H9 (cell line): ENCODE results near the gene MARS1. TPM values are rescaled to one million over a fixed set of nuclear protein-coding genes. Genes with fewer than 3 reads are reported as not detected.

Source experiments
- DNase-seq: peaks from one replicate; pipeline ENCODE4 v3.0.0-alpha.2; 2017
- H2AFZ ChIP-seq: one replicate; pipeline ENCODE4 v1.6.1; 2013; ENCODE audit warnings: mild to moderate bottlenecking, low read length, control low read depth, moderate library complexity
- H2AK5ac ChIP-seq: 2 replicates; pipeline ENCODE4 v1.6.1; 2013; ENCODE audit warnings: low read length, control low read depth, mixed read lengths; ENCODE audit not compliant: insufficient read length
- H2BK120ac ChIP-seq: one replicate; pipeline ENCODE4 v1.6.1; 2013; ENCODE audit warnings: low read depth, mild to moderate bottlenecking, low read length, control low read depth, inconsistent platforms; ENCODE audit not compliant: poor library complexity, severe bottlenecking
- H2BK12ac ChIP-seq: 2 replicates; pipeline ENCODE4 v1.6.1; 2013; ENCODE audit warnings: low read length, control low read depth, mixed read lengths, low read depth; ENCODE audit not compliant: insufficient read length
- H2BK15ac ChIP-seq: 2 replicates; pipeline ENCODE4 v1.6.1; 2013; ENCODE audit warnings: low read depth, low read length, control low read depth
- H2BK20ac ChIP-seq: one replicate; pipeline ENCODE4 v1.6.1; 2013; ENCODE audit warnings: low read depth, mild to moderate bottlenecking, low read length, control low read depth, inconsistent platforms; ENCODE audit not compliant: poor library complexity, severe bottlenecking
- H2BK5ac ChIP-seq: 2 replicates; pipeline ENCODE4 v1.6.1; 2013; ENCODE audit warnings: low read length, control low read depth, mixed read lengths; ENCODE audit not compliant: insufficient read length
- H3K14ac ChIP-seq: 2 replicates; pipeline ENCODE4 v1.6.1; 2013; ENCODE audit warnings: low read length, control low read depth; ENCODE audit not compliant: insufficient read depth
- H3K18ac ChIP-seq: 2 replicates; pipeline ENCODE4 v1.6.1; 2013; ENCODE audit warnings: low read depth, mild to moderate bottlenecking, mixed read lengths, low read length, control low read depth; ENCODE audit not compliant: insufficient read length
- H3K23ac ChIP-seq: 2 replicates; pipeline ENCODE4 v1.6.1; 2013; ENCODE audit warnings: low read length, control low read depth, mixed read lengths, low read depth; ENCODE audit not compliant: insufficient read length
- H3K23me2 ChIP-seq: 2 replicates; pipeline ENCODE4 v1.6.1; 2013; ENCODE audit warnings: low read depth, mild to moderate bottlenecking, mixed read lengths, low read length, control low read depth; ENCODE audit not compliant: insufficient read length, poor library complexity, severe bottlenecking
- H3K27ac ChIP-seq: 2 replicates; pipeline ENCODE4 v1.5.1; 2013; ENCODE audit warnings: low read length, control low read depth, mixed read lengths, low read depth; ENCODE audit not compliant: insufficient read length
- H3K27me3 ChIP-seq: 2 replicates; pipeline ENCODE4 v1.6.1; 2013; ENCODE audit warnings: low read length, control low read depth, inconsistent platforms; ENCODE audit not compliant: insufficient read depth
- H3K4ac ChIP-seq: 2 replicates; pipeline ENCODE4 v1.6.1; 2013; ENCODE audit warnings: low read depth, mild to moderate bottlenecking, control low read depth, inconsistent platforms, low read length, moderate library complexity
- H3K4me1 ChIP-seq: 2 replicates; pipeline ENCODE4 v1.6.1; 2013; ENCODE audit warnings: low read length, control low read depth, inconsistent platforms; ENCODE audit not compliant: insufficient read depth
- H3K4me2 ChIP-seq: 2 replicates; pipeline ENCODE4 v1.6.1; 2013; ENCODE audit warnings: low read length, control low read depth, mixed read lengths; ENCODE audit not compliant: insufficient read length, insufficient read depth
- H3K56ac ChIP-seq: 2 replicates; pipeline ENCODE4 v1.6.1; 2013; ENCODE audit warnings: low read depth, mild to moderate bottlenecking, mixed read lengths, low read length, control low read depth; ENCODE audit not compliant: insufficient read length
- H3K79me1 ChIP-seq: 2 replicates; pipeline ENCODE4 v1.6.1; 2013; ENCODE audit warnings: low read depth, mild to moderate bottlenecking, moderate library complexity, low read length, control low read depth, inconsistent platforms; ENCODE audit not compliant: insufficient read depth, poor library complexity, severe bottlenecking
- H3K79me2 ChIP-seq: 2 replicates; pipeline ENCODE4 v1.6.1; 2013; ENCODE audit warnings: low read length, control low read depth, inconsistent platforms; ENCODE audit not compliant: insufficient read depth
- H3K9ac ChIP-seq: 2 replicates; pipeline ENCODE4 v1.6.1; 2013; ENCODE audit warnings: low read length, control low read depth, mixed read lengths; ENCODE audit not compliant: insufficient read length; ENCODE audit errors: extremely low read depth
- H3K9me3 ChIP-seq: one replicate; pipeline ENCODE4 v1.6.1; 2013; ENCODE audit warnings: low read depth, low read length, inconsistent platforms; ENCODE audit not compliant: control insufficient read depth
- H3T11ph ChIP-seq: one replicate; pipeline ENCODE4 v1.6.1; 2013; ENCODE audit warnings: mild to moderate bottlenecking, low read length, control low read depth, inconsistent platforms
- H4K20me1 ChIP-seq: one replicate; pipeline ENCODE4 v1.6.1; 2013; ENCODE audit not compliant: control insufficient read depth, insufficient read length, insufficient read depth
- H4K5ac ChIP-seq: 2 replicates; pipeline ENCODE4 v1.6.1; 2013; ENCODE audit warnings: low read depth, mild to moderate bottlenecking, mixed read lengths, low read length, control low read depth; ENCODE audit not compliant: insufficient read length
- H4K8ac ChIP-seq: replicated peaks from 2 replicates; pipeline ENCODE4 v1.6.1; 2013; ENCODE audit warnings: low read length, control low read depth, mixed read lengths, low read depth; ENCODE audit not compliant: insufficient read length
- H4K91ac ChIP-seq: 2 replicates; pipeline ENCODE4 v1.6.1; 2013; ENCODE audit warnings: low read depth, mild to moderate bottlenecking, moderate library complexity, mixed read lengths, low read length, control low read depth; ENCODE audit not compliant: insufficient read length
- H3K27ac Mint-ChIP-seq, 3 experiments: 2 replicates in 2 of 3; 3 replicates in 1 of 3; pipeline ENCODE4 v1.8.0; 2020 to 2021; ENCODE audit warnings: mixed read lengths in 3 of 3, mild to moderate bottlenecking in 1 of 3, moderate library complexity in 1 of 3
- H3K27me3 Mint-ChIP-seq: 2 replicates; pipeline ENCODE4 v1.8.0; 2021; ENCODE audit warnings: low read depth, mild to moderate bottlenecking, moderate library complexity, mixed read lengths
- H3K36me3 Mint-ChIP-seq, 3 experiments: 2 replicates in 2 of 3; 3 replicates in 1 of 3; pipeline ENCODE4 v1.8.0; 2020 to 2021; ENCODE audit warnings: low read depth in 3 of 3, mixed read lengths in 3 of 3; ENCODE audit not compliant: insufficient read depth in 1 of 3
- H3K4me1 Mint-ChIP-seq, 2 experiments: 2 replicates each; pipeline ENCODE4 v1.8.0; 2020; ENCODE audit warnings: mixed read lengths in 2 of 2
- H3K4me3 Mint-ChIP-seq, 2 experiments: 2 replicates in 1 of 2; 3 replicates in 1 of 2; pipeline ENCODE4 v1.8.0; 2020 to 2021; ENCODE audit warnings: mild to moderate bottlenecking in 2 of 2, mixed read lengths in 2 of 2, moderate library complexity in 1 of 2
- H3K9me3 Mint-ChIP-seq, 2 experiments: 2 replicates in 1 of 2; 3 replicates in 1 of 2; pipeline ENCODE4 v1.8.0; 2020; ENCODE audit warnings: mild to moderate bottlenecking in 2 of 2, mixed read lengths in 2 of 2, moderate library complexity in 1 of 2
- WGBS: extraction: QIAGEN DNeasy Blood & Tissue Kit; methylation state at CpG from one replicate; pipeline ENCODE4 v1.1.7; 2013; ENCODE audit warnings: missing lambda C conversion rate, low lambda C conversion rate, mixed read lengths; ENCODE audit not compliant: insufficient read length; ENCODE audit errors: extremely low coverage; 5-methylcytosine and 5-hydroxymethylcytosine counted together
- total RNA-seq: library from RNA; stranded (reverse); gene quantifications from 2 replicates; pipeline ENCODE4 v1.2.1, GENCODE V29; 2021
- TF ChIP-seq, protein P1 (sequence below): fragments of 200-600 bp; sonication (generic); conservative IDR thresholded peaks from 3 replicates; pipeline ENCODE4 v1.8.0; 2021; ENCODE audit warnings: antibody characterized with exemption, mild to moderate bottlenecking

Gene MARS1
- total RNA-seq, 1 experiment from 2014 or later, result 368 TPM

- Histone ChIP-seq H3K4me1 (peaks cover 3% of the 10 kb centered on the region; the same call in 1 of the 2 replicates), H2BK120ac (no peak overlapping the region), H2BK15ac (no peak overlapping the region), H3K14ac (no peak overlapping the region), H3K4ac (no peak overlapping the region), H3K27ac (no peak overlapping the region), H4K91ac (no peak overlapping the region), H2AK5ac (no peak overlapping the region), H4K20me1 (no peaks in the 10 kb centered on the region), H4K8ac (no peak overlapping the region), H2BK12ac (no peak overlapping the region), H3K79me1 (no peaks in the 10 kb centered on the region), H2AFZ (no peak overlapping the region), H3K79me2 (0 out of 2 replicates have a peak, but pooled peaks cover 1% of the 10 kb centered on the region), H2BK5ac (no peak overlapping the region), H3K27me3 (no peaks in the 10 kb centered on the region), H2BK20ac (no peak overlapping the region), H3K9ac (no peak overlapping the region), H3K18ac (no peak overlapping the region), H3K23me2 (peaks cover 19% of the 10 kb centered on the region), H3K9me3 (no peaks in the 10 kb centered on the region), H3T11ph (no peak overlapping the region), H4K5ac (no peak overlapping the region), H3K56ac (no peak overlapping the region), H3K4me2 (no peak overlapping the region), H3K23ac (no peak overlapping the region)
- Mint-ChIP-seq H3K4me3 (peak overlapping the region; percentile 93 to 96; a peak in 4 of 5 replicates), H3K27me3 (no peaks in the 10 kb centered on the region; the same call in 1 of the 2 replicates), H3K36me3 (peaks cover 45 to 60% (median 57%) of the 10 kb centered on the region in 3 experiments), H3K4me1 (peaks cover 25 to 32% of the 10 kb centered on the region in 2 experiments), H3K27ac (peak overlapping the region in 2 of 3 experiments; percentile 69 to 77; a peak in 4 of 7 replicates), H3K9me3 (no peaks in the 10 kb centered on the region)
- TF ChIP-seq, protein P1, sequence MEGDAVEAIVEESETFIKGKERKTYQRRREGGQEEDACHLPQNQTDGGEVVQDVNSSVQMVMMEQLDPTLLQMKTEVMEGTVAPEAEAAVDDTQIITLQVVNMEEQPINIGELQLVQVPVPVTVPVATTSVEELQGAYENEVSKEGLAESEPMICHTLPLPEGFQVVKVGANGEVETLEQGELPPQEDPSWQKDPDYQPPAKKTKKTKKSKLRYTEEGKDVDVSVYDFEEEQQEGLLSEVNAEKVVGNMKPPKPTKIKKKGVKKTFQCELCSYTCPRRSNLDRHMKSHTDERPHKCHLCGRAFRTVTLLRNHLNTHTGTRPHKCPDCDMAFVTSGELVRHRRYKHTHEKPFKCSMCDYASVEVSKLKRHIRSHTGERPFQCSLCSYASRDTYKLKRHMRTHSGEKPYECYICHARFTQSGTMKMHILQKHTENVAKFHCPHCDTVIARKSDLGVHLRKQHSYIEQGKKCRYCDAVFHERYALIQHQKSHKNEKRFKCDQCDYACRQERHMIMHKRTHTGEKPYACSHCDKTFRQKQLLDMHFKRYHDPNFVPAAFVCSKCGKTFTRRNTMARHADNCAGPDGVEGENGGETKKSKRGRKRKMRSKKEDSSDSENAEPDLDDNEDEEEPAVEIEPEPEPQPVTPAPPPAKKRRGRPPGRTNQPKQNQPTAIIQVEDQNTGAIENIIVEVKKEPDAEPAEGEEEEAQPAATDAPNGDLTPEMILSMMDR, result no peak
- DNase-seq, result no peak
- no CpG with 5 or more reads among the region's 8 CpGs for WGBS
These were observed 30.5 kb downstream of the MARS1 start for GRCh38 chr12:57518176-57518919.
